WTC11 (cell line): ENCODE measurements around the gene AGPS. TPM values are rescaled to one million over a fixed set of nuclear protein-coding genes. Genes with fewer than 3 reads are reported as not detected.

Experiments
- ATAC-seq: fragments of 200-7000 bp; cut with Tn5 transposase; 2 replicates; pipeline ENCODE4 v1.10.0; 2021; ENCODE audit warnings: mild to moderate bottlenecking, moderate library complexity
- CTCF ChIA-PET: fragments of 300-600 bp; sonication (Branson Sonifier 250); formaldehyde crosslinking; loops from one replicate; lab custom pipeline; 2021; ENCODE audit warnings: antibody characterized with exemption; lab: Charles Lee
- POLR2A ChIA-PET: fragments of 350-600 bp; sonication (Branson Sonifier 250); formaldehyde crosslinking; loops from one replicate; lab custom pipeline; 2021; ENCODE audit warnings: antibody characterized with exemption; lab: Charles Lee
- DNase-seq: peaks from one replicate; pipeline ENCODE4 v3.0.0; 2021; ENCODE audit warnings: low spot score
- H3K27ac Mint-ChIP-seq: 2 replicates; pipeline ENCODE4 v1.8.0; 2021; ENCODE audit warnings: mixed read lengths
- H3K27me3 Mint-ChIP-seq: 2 replicates; pipeline ENCODE4 v1.8.0; 2021; ENCODE audit warnings: low read depth, mild to moderate bottlenecking, moderate library complexity, mixed read lengths
- H3K36me3 Mint-ChIP-seq: 2 replicates; pipeline ENCODE4 v1.8.0; 2021; ENCODE audit warnings: mixed read lengths
- H3K4me1 Mint-ChIP-seq: 2 replicates; pipeline ENCODE4 v1.8.0; 2022; ENCODE audit warnings: mixed read lengths
- H3K4me3 Mint-ChIP-seq: 2 replicates; pipeline ENCODE4 v1.8.0; 2021; ENCODE audit warnings: mild to moderate bottlenecking, moderate library complexity, mixed read lengths
- H3K9me3 Mint-ChIP-seq: 2 replicates; pipeline ENCODE4 v1.8.0; 2021; ENCODE audit warnings: mixed read lengths
- ELF4 ChIP-seq: sonication (generic); formaldehyde crosslinking; IDR thresholded peaks from 2 replicates; pipeline ENCODE4 v1.8.1; 2022; ENCODE audit warnings: low read depth, mild to moderate bottlenecking, moderate library complexity, missing genetic modification reagents
- MYBL2 ChIP-seq: sonication (generic); formaldehyde crosslinking; IDR thresholded peaks from 2 replicates; pipeline ENCODE4 v1.8.1; 2023; ENCODE audit warnings: mild to moderate bottlenecking, moderate library complexity, missing genetic modification reagents
- NFATC4 ChIP-seq: fragments of 250-450 bp; sonication (Bioruptor Pico); IDR thresholded peaks from 2 replicates; pipeline ENCODE4 v1.9.0; 2021; ENCODE audit warnings: mild to moderate bottlenecking
- NFYB ChIP-seq: sonication (generic); formaldehyde crosslinking; conservative IDR thresholded peaks from 2 replicates; pipeline ENCODE4 v1.8.0; 2022; ENCODE audit warnings: low read depth, missing genetic modification reagents
- OVOL2 ChIP-seq: fragments of 250-450 bp; sonication (Bioruptor Pico); IDR thresholded peaks from 2 replicates; pipeline ENCODE4 v1.9.0; 2021; ENCODE audit warnings: mild to moderate bottlenecking, borderline replicate concordance
- ZNF416 ChIP-seq: fragments of 250-450 bp; sonication (Bioruptor Pico); IDR thresholded peaks from 2 replicates; pipeline ENCODE4 v1.9.0; 2021; ENCODE audit warnings: mild to moderate bottlenecking, inconsistent platforms
- ZNF512 ChIP-seq: sonication (generic); formaldehyde crosslinking; IDR thresholded peaks from 2 replicates; pipeline ENCODE4 v1.8.1; 2022; ENCODE audit warnings: missing genetic modification reagents, borderline replicate concordance
- ZNF532 ChIP-seq: fragments of 250-450 bp; sonication (Bioruptor Pico); IDR thresholded peaks from 2 replicates; pipeline ENCODE4 v1.9.0; 2021; ENCODE audit warnings: mild to moderate bottlenecking, borderline replicate concordance
- ZNF671 ChIP-seq: fragments of 250-450 bp; sonication (Bioruptor Pico); IDR thresholded peaks from 2 replicates; pipeline ENCODE4 v1.8.0; 2021; ENCODE audit warnings: mild to moderate bottlenecking
- total RNA-seq: library from RNA; stranded (reverse); gene quantifications from 3 replicates; pipeline ENCODE4 v1.2.3, GENCODE V29; 2021
- TF ChIP-seq, protein P1 (sequence below): sonication (generic); formaldehyde crosslinking; IDR thresholded peaks from 2 replicates; pipeline ENCODE4 v1.8.0; 2023; ENCODE audit warnings: mild to moderate bottlenecking, missing genetic modification reagents
- TF ChIP-seq, protein P2 (sequence below): sonication (generic); formaldehyde crosslinking; IDR thresholded peaks from 2 replicates; pipeline ENCODE4 v1.8.1; 2023; ENCODE audit warnings: mild to moderate bottlenecking, missing genetic modification reagents
- TF ChIP-seq, protein P3 (sequence below): fragments of 200-600 bp; IDR thresholded peaks from 2 replicates; pipeline ENCODE4 v1.8.0; 2022; ENCODE audit warnings: antibody characterized with exemption
- TF ChIP-seq, protein P4 (sequence below): sonication (generic); formaldehyde crosslinking; IDR thresholded peaks from 2 replicates; pipeline ENCODE4 v1.8.0; 2022; ENCODE audit warnings: missing genetic modification reagents

AGPS gene
- total RNA-seq, 1 experiment from 2014 or later: 60.8 TPM

DNA sequence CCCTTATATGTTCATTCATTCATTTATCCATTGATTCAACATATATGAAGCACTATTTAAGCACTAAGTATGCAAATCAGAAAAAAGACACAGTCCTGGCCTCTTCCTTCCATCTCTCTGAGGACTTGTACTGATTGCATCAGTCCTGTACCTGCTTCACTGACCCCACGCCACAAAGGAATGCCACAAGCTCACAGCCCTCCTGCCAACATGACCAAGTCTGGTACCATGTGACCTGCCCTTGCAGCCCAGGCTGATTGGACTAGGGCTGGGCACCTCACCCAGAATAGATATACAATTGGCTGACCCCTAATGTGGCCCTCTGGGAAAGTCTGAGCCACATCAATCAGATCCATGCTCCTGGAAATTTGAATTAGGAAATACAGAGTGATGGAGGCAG lies 196.6 kb downstream of the AGPS start (continued):
- TF ChIP-seq ZNF512 (CRISPR knock-in tag): no peak
- TF ChIP-seq, protein P1, sequence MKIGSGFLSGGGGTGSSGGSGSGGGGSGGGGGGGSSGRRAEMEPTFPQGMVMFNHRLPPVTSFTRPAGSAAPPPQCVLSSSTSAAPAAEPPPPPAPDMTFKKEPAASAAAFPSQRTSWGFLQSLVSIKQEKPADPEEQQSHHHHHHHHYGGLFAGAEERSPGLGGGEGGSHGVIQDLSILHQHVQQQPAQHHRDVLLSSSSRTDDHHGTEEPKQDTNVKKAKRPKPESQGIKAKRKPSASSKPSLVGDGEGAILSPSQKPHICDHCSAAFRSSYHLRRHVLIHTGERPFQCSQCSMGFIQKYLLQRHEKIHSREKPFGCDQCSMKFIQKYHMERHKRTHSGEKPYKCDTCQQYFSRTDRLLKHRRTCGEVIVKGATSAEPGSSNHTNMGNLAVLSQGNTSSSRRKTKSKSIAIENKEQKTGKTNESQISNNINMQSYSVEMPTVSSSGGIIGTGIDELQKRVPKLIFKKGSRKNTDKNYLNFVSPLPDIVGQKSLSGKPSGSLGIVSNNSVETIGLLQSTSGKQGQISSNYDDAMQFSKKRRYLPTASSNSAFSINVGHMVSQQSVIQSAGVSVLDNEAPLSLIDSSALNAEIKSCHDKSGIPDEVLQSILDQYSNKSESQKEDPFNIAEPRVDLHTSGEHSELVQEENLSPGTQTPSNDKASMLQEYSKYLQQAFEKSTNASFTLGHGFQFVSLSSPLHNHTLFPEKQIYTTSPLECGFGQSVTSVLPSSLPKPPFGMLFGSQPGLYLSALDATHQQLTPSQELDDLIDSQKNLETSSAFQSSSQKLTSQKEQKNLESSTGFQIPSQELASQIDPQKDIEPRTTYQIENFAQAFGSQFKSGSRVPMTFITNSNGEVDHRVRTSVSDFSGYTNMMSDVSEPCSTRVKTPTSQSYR: no peak
- TF ChIP-seq, protein P2, sequence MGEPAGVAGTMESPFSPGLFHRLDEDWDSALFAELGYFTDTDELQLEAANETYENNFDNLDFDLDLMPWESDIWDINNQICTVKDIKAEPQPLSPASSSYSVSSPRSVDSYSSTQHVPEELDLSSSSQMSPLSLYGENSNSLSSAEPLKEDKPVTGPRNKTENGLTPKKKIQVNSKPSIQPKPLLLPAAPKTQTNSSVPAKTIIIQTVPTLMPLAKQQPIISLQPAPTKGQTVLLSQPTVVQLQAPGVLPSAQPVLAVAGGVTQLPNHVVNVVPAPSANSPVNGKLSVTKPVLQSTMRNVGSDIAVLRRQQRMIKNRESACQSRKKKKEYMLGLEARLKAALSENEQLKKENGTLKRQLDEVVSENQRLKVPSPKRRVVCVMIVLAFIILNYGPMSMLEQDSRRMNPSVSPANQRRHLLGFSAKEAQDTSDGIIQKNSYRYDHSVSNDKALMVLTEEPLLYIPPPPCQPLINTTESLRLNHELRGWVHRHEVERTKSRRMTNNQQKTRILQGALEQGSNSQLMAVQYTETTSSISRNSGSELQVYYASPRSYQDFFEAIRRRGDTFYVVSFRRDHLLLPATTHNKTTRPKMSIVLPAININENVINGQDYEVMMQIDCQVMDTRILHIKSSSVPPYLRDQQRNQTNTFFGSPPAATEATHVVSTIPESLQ (CRISPR knock-in tag): no peak
- TF ChIP-seq, protein P3, sequence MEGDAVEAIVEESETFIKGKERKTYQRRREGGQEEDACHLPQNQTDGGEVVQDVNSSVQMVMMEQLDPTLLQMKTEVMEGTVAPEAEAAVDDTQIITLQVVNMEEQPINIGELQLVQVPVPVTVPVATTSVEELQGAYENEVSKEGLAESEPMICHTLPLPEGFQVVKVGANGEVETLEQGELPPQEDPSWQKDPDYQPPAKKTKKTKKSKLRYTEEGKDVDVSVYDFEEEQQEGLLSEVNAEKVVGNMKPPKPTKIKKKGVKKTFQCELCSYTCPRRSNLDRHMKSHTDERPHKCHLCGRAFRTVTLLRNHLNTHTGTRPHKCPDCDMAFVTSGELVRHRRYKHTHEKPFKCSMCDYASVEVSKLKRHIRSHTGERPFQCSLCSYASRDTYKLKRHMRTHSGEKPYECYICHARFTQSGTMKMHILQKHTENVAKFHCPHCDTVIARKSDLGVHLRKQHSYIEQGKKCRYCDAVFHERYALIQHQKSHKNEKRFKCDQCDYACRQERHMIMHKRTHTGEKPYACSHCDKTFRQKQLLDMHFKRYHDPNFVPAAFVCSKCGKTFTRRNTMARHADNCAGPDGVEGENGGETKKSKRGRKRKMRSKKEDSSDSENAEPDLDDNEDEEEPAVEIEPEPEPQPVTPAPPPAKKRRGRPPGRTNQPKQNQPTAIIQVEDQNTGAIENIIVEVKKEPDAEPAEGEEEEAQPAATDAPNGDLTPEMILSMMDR: no peak

- no peak for TF ChIP-seq OVOL2 (CRISPR knock-in tag)
- no peak for TF ChIP-seq ZNF532 (CRISPR knock-in tag)
- no peak for TF ChIP-seq NFATC4
- TF ChIP-seq ELF4 (CRISPR knock-in tag): no peak
- no peak for TF ChIP-seq NFYB (CRISPR knock-in tag)
- TF ChIP-seq, protein P4, sequence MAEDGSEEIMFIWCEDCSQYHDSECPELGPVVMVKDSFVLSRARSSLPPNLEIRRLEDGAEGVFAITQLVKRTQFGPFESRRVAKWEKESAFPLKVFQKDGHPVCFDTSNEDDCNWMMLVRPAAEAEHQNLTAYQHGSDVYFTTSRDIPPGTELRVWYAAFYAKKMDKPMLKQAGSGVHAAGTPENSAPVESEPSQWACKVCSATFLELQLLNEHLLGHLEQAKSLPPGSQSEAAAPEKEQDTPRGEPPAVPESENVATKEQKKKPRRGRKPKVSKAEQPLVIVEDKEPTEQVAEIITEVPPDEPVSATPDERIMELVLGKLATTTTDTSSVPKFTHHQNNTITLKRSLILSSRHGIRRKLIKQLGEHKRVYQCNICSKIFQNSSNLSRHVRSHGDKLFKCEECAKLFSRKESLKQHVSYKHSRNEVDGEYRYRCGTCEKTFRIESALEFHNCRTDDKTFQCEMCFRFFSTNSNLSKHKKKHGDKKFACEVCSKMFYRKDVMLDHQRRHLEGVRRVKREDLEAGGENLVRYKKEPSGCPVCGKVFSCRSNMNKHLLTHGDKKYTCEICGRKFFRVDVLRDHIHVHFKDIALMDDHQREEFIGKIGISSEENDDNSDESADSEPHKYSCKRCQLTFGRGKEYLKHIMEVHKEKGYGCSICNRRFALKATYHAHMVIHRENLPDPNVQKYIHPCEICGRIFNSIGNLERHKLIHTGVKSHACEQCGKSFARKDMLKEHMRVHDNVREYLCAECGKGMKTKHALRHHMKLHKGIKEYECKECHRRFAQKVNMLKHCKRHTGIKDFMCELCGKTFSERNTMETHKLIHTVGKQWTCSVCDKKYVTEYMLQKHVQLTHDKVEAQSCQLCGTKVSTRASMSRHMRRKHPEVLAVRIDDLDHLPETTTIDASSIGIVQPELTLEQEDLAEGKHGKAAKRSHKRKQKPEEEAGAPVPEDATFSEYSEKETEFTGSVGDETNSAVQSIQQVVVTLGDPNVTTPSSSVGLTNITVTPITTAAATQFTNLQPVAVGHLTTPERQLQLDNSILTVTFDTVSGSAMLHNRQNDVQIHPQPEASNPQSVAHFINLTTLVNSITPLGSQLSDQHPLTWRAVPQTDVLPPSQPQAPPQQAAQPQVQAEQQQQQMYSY: no peak
- TF ChIP-seq ZNF671 (CRISPR knock-in tag): no peak
- TF ChIP-seq MYBL2 (CRISPR knock-in tag): no peak
- TF ChIP-seq ZNF416 (CRISPR knock-in tag): no peak
Measured at GRCh38 chr2:177592397-177592796, 199.8 kb downstream of the AGPS start.

More at GRCh38 chr2:177592397-177592796, 199.8 kb downstream of the AGPS start:
- POLR2A ChIA-PET: no interaction called here
- no peaks in the 10 kb centered on the region for H3K27me3 Mint-ChIP-seq
- no peak overlapping the region for H3K4me3 Mint-ChIP-seq
- CTCF ChIA-PET: interaction anchor here (0.8 to 2.0 kb wide), 2 partner anchors 12 to 180 kb away, joined by 3 to 7 read pairs; no protein-coding TSS in a partner anchor
- H3K27ac Mint-ChIP-seq: no peak overlapping the region
- peaks cover 11% of the 10 kb centered on the region for H3K4me1 Mint-ChIP-seq
- DNase-seq: no peak
- H3K9me3 Mint-ChIP-seq: no peaks in the 10 kb centered on the region
- no peaks in the 10 kb centered on the region for H3K36me3 Mint-ChIP-seq
- ATAC-seq: peak; percentile 36; the same call in 1 of the 2 replicates
